ENCODE data around the gene COL24A1. TPM values are rescaled to one million over a fixed set of nuclear protein-coding genes. Genes with fewer than 3 reads are reported as not detected.

The COL24A1 gene
- total RNA-seq, 1 donor from 2014 or later = not detected

- Mint-ChIP-seq H3K27ac (no peak overlapping the region), H3K4me3 (no peak overlapping the region), H3K4me1 (no peaks in the 10 kb centered on the region), H3K27me3 (no peaks in the 10 kb centered on the region), H3K36me3 (ENCODE audit: low read depth) (no peaks in the 10 kb centered on the region), H3K9me3 (no peaks in the 10 kb centered on the region)
- ATAC-seq (ENCODE audit: low read depth) = no peak
- TF ChIP-seq, protein P1, sequence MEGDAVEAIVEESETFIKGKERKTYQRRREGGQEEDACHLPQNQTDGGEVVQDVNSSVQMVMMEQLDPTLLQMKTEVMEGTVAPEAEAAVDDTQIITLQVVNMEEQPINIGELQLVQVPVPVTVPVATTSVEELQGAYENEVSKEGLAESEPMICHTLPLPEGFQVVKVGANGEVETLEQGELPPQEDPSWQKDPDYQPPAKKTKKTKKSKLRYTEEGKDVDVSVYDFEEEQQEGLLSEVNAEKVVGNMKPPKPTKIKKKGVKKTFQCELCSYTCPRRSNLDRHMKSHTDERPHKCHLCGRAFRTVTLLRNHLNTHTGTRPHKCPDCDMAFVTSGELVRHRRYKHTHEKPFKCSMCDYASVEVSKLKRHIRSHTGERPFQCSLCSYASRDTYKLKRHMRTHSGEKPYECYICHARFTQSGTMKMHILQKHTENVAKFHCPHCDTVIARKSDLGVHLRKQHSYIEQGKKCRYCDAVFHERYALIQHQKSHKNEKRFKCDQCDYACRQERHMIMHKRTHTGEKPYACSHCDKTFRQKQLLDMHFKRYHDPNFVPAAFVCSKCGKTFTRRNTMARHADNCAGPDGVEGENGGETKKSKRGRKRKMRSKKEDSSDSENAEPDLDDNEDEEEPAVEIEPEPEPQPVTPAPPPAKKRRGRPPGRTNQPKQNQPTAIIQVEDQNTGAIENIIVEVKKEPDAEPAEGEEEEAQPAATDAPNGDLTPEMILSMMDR (IDR thresholded peaks at IDR 0.05) = no peak
- intact Hi-C loops (cut with micrococcal nuclease) = no loop called here
- no peak for DNase-seq
- POLR2A ChIA-PET = no interaction called here
- CTCF ChIA-PET = no interaction called here
These were observed 158.3 kb downstream of the COL24A1 start for GRCh38 chr1:85998105-85998855.

GRCh38 chr1:85992791-85993190 is 163.8 kb downstream of the COL24A1 start:
- no peaks in the 10 kb centered on the region for H3K36me3 Mint-ChIP-seq (ENCODE audit: low read depth)
- H3K27ac Mint-ChIP-seq = no peak overlapping the region
- no peak overlapping the region for H3K4me3 Mint-ChIP-seq
- ATAC-seq (ENCODE audit: low read depth) = no peak
- H3K4me1 Mint-ChIP-seq = no peaks in the 10 kb centered on the region
- DNase-seq = no peak
- no peaks in the 10 kb centered on the region for H3K9me3 Mint-ChIP-seq
- POLR2A ChIA-PET = no interaction called here
- CTCF ChIA-PET = no interaction called here
- intact Hi-C loops (cut with micrococcal nuclease) = no loop called here
- TF ChIP-seq, protein P1 (IDR thresholded peaks at IDR 0.05) = no peak
- H3K27me3 Mint-ChIP-seq = no peaks in the 10 kb centered on the region

DNA sequence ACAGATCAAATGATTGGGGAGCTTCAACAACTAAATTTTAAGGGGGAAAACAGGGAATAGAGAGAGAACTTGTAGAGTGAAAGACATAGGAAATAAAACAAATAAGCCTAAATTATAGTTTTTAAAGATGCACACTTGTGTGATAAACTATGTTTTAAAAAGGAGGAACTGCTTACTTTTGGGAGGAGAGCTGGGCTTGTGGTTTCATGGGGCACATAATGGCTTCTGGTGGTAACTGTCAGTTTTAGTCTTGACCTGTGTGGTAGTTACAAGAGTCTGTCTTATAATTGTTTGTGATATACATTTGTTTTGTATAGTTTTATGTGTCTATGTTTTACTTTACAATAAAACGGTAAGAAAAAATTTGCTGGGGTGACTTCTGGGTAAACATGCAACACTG is 165.3 kb downstream of the COL24A1 start:
- Mint-ChIP-seq H3K27ac (no peak overlapping the region), H3K4me3 (no peak overlapping the region), H3K4me1 (no peaks in the 10 kb centered on the region), H3K27me3 (no peaks in the 10 kb centered on the region), H3K9me3 (no peaks in the 10 kb centered on the region), H3K36me3 (ENCODE audit: low read depth) (no peaks in the 10 kb centered on the region)
- ATAC-seq (ENCODE audit: low read depth) (no peak), DNase-seq (no peak)
- TF ChIP-seq, protein P1 (IDR thresholded peaks at IDR 0.05) = no peak
- ChIA-PET CTCF (no interaction called here), POLR2A (no interaction called here)
- intact Hi-C loops (cut with micrococcal nuclease) = no loop called here

DNA sequence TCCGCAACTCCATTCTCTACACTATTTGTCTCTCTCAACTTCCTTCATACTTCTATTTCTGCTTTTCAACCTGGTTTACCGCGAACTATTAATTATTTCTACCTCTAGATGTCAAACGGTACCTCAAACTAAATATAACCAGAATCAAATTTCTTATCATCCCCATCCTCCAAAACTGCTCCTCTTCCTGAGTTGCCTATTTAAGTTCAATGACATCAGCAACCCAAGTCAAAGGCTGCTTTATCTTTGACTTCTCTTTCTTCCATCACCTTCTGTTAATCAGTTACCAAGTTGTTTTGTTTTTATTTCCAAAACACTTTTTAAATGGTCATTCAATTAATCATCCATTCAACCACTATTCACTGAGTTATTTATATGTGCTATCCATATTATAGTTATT is 171.9 kb downstream of the COL24A1 start:
- ChIA-PET POLR2A (no interaction called here), CTCF (no interaction called here)
- intact Hi-C loops (cut with micrococcal nuclease) = no loop called here
- ATAC-seq (ENCODE audit: low read depth) (no peak), DNase-seq (no peak)
- no peaks in the 10 kb centered on the region for H3K36me3 Mint-ChIP-seq (ENCODE audit: low read depth)
- H3K4me1 Mint-ChIP-seq = no peaks in the 10 kb centered on the region
- peaks cover 2% of the 10 kb centered on the region for H3K9me3 Mint-ChIP-seq
- no peak overlapping the region for H3K4me3 Mint-ChIP-seq
- H3K27ac Mint-ChIP-seq = no peak overlapping the region
- no peaks in the 10 kb centered on the region for H3K27me3 Mint-ChIP-seq
- TF ChIP-seq, protein P1 (IDR thresholded peaks at IDR 0.05) = no peak

- CTCF ChIA-PET = no interaction called here
- TF ChIP-seq, protein P1 (IDR thresholded peaks at IDR 0.05) = no peak
These were observed 173.3 kb downstream of the COL24A1 start for GRCh38 chr1:85983316-85983715.

More at GRCh38 chr1:85983316-85983715, 173.3 kb downstream of the COL24A1 start:
- H3K4me1 Mint-ChIP-seq = no peaks in the 10 kb centered on the region
- no peak for DNase-seq
- intact Hi-C loops (cut with micrococcal nuclease) = no loop called here
- POLR2A ChIA-PET = no interaction called here
- no peak overlapping the region for H3K4me3 Mint-ChIP-seq
- H3K27ac Mint-ChIP-seq = no peak overlapping the region
- peaks cover 2% of the 10 kb centered on the region for H3K9me3 Mint-ChIP-seq
- ATAC-seq (ENCODE audit: low read depth) = no peak
- no peaks in the 10 kb centered on the region for H3K36me3 Mint-ChIP-seq (ENCODE audit: low read depth)
- no peaks in the 10 kb centered on the region for H3K27me3 Mint-ChIP-seq
